NCI-H2196 treated with DMSO at 0.1 percent for 48 hours (cell line): ENCODE results near the gene GBP3.
"Not testable (repeated sequence)": the region's sequence is repeated elsewhere in the genome, so short reads cannot be mapped to it uniquely, and the experiment has no call there.

Experiments used
- DNase-seq: peaks from one replicate; lab custom pipeline; 2025; ENCODE audit not compliant: unreplicated experiment; lab: John Stamatoyannopoulos, UW

GBP3 gene, protein sequence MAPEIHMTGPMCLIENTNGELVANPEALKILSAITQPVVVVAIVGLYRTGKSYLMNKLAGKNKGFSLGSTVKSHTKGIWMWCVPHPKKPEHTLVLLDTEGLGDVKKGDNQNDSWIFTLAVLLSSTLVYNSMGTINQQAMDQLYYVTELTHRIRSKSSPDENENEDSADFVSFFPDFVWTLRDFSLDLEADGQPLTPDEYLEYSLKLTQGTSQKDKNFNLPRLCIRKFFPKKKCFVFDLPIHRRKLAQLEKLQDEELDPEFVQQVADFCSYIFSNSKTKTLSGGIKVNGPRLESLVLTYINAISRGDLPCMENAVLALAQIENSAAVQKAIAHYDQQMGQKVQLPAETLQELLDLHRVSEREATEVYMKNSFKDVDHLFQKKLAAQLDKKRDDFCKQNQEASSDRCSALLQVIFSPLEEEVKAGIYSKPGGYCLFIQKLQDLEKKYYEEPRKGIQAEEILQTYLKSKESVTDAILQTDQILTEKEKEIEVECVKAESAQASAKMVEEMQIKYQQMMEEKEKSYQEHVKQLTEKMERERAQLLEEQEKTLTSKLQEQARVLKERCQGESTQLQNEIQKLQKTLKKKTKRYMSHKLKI

GRCh38 chr1:89022167-89022959, at the start of gene GBP3:
TSS of gene GBP3 (minus strand) at chr1:89022866. CDS start at chr1:89020721, 2,145 bp downstream.
- peak; percentile 8 for DNase-seq

GRCh38 chr1:89070509-89070908, 47.8 kb upstream of the GBP3 start:
- no peak for DNase-seq

DNA sequence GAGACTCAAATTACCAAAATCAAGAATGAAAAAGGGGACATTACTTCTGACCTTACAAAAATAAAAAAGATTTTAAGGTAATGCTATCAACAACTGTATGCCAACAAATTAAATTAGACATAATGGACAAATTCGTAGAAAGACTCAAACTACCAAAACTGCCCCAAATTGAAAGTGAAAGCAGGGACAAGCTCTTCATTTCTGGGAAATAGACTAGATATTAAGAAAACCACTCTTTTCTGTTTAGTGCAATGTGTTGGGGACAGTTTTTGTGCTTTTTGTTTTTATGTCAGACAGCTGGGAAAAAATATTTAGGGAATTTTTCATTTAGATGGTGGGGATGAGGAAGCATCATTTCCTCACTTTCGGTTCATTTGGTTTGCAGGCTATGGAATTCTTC, 47.3 kb upstream of the GBP3 start:
- DNase-seq = no peak

DNA sequence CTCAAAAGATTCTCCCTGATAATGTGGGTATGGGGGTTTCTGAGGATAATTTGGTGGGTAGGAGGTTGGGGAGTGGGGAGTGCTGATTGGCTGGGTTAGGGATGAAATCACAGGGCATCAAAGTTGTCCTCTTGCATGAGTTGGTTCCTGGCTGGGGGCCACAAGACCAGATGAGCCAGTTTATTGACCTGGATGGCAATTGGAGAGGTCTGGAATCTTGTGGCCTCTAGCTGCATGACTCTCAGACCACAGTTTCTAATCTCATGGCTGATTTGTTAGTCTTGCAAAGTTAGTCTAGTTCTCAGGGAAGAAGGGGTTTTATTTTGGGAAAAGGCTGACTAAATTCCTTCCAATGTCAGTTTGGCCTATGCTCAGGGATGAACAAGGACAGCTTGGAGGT, 45.6 kb upstream of the GBP3 start:
- no peak for DNase-seq

- DNase-seq = no peak
These were observed 42.6 kb upstream of the GBP3 start, which contains the start of gene GBP1 for GRCh38 chr1:89065079-89065868. TSS of gene GBP1 (minus strand) at chr1:89065208. CDS start at chr1:89063234, 1,974 bp downstream.

DNA sequence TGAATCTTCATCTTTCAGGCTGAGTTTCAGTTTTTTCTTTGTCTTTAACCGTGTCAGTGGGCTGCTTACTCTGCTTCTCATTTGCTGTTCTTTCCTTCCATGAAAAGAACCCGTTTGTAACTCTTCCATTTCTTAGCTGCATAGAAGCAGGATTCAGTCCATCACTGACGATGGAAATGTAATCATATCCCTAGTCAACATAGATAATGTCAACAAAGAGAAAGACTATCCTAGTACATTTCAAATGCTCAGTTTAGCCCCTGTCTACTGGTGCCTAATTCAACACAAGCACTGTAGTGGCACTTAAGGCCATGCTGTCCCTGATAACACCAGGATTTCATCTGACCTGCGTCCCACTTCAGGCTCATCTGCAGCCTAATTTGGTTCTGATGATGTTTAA, 42.0 kb upstream of the GBP3 start:
- no peak for DNase-seq

DNA sequence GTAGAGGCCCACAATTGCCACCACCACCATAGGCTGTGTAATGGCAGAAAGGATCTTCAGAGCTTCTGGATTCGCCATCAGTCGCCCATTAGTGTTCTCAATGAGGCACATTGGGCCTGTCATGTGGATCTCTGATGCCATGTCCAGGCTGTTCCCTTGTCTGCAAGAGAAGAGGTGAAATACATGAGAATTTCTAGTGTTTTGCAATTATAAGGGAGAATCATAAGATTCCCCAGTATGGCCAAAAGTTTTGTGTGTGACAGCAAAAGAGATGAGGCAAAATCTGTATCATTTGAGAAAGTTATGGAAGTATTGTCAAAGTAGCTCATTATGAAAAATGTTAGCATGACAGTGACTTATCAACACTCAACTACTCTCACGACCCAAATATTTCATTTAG, 40.4 kb upstream of the GBP3 start:
- no peak for DNase-seq

- DNase-seq = no peak
These were observed 37.4 kb upstream of the GBP3 start for GRCh38 chr1:89060091-89060490.

- DNase-seq = no peak
These were observed 29.3 kb upstream of the GBP3 start for GRCh38 chr1:89051955-89052312.

DNA sequence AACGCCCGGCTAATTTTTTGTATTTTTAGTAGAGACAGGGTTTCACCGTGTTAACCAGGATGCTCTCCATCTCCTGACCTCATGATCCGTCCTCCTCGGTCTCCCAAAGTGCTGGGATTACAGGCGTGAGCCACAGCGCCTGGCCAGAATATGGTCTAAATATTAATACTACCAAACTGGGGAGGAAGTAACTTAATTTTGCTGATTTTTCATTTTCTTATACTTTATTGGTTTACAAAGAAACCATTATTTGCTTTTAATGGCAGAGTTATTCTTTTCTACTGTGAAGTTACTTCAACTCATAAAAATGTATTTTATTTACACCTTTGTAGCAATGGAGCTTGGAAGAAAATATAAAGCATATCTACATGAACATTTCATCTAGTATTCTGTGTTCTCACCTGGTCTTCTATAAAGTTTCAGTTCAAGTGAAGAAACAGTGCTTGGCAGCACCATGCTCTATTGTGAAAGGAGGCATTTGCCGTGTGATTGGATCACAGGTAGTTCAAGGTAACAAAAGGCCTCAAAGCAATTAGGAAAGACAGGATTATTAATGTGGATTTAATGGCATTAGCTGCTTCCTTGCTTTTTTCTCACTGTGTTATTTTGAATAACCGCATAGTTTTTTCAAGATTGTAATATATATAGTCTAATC, 28.8 kb upstream of the GBP3 start:
- no peak for DNase-seq

- no peak for DNase-seq
These were observed 28.0 kb upstream of the GBP3 start for GRCh38 chr1:89050649-89051033.

DNA sequence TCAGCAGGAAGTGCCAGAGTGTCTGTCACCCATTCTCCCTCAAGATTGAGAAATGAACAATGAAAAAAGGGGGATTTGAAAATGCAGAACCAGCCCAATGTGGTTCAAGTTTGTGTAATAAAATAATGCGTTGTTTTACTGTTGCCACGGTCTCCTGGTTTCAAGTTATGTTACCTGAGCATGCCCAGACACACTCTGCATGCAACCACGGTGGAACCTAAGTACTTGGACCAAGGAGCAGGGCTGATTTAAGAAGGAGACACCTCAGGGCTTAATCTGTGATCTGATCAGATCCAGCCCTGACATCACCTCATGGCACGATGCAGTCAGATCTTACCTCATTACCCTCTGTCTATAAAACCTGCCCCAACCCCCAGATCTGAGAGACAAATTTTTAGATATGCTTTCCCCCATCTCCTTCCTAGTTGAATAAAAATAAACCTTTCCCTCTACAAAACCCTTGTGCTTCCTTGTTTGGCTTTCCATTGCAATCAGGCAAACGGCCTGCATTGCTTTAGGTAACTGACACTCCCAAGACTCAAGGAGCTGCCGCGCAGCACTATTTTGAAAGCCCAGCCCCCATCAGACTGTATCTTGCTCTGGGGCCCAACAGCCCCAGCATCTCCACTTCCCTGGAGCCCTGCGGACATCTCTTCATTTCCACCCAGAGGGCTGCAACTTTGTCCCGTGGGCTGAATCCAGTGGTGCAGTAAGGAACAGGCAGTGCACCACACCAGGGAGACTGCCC, 27.4 kb upstream of the GBP3 start:
- DNase-seq = not testable (repeated sequence)

GRCh38 chr1:89049187-89049586, 26.5 kb upstream of the GBP3 start:
- DNase-seq = not testable (repeated sequence)

DNA sequence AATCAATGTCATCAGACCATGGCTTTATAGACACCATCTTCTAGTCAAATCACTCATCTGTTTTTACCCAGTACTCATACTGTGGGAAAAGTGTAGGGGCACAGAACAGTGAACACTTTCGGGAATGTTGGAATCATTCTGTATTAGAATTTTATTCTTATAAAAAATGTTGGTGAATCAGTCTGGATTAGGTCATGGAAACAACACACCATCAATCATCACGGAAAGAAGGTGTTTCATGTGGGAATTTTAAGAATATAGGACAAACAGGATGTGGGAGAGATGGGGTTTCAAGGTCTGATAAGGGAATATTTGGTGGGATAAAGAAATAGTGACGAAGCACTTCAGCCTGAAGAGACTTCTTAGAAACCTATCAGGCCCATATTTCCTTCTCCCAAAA, 25.1 kb upstream of the GBP3 start:
- DNase-seq = no peak

DNA sequence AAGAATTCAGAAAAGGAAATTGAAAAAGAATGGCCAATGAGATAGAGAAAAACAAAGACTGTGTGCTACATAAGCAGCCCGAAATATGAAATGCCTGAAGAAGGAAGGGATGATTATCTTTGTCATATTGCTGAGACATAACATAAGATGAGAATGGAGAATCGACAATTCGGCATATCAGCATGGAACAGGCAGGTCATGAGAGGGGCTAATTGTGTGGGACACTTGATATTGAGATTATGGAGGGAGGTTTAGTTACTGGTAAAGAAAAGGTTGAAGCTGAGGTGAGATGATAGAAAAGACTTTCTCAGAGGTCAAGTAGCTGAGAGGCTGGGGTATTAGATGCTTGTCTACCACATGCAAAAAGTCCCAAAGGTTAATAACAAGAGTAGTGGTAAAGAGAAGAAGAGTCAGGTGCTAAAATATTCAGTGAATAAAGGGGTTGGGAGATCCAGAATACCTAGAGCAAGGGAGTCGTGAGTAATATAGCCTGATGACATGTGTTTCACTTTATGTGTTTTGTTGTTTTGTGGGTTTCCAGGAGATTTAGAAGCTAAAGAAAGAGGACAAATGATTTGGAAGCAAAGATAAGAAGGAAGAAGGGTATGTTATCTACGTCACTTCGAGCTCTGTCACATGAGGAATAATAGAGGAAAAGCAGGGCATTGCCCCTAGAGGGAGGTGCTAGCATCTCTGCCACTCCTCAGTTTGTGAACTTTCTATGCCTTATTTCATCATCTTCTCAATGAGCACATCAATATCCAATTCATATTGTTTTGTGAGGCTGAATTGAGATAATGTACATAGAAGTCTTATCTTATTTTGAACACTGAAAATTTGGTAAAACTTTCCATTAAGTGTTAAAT, 23.9 kb upstream of the GBP3 start:
- DNase-seq = not testable (repeated sequence)

- DNase-seq = no peak
These were observed 22.5 kb upstream of the GBP3 start for GRCh38 chr1:89044970-89045721.

GRCh38 chr1:89043940-89044339, 21.3 kb upstream of the GBP3 start:
- DNase-seq = no peak

- no peak for DNase-seq
These were observed 19.8 kb upstream of the GBP3 start for GRCh38 chr1:89042491-89042890.
